ENCODE results near the gene MFAP1. TPM values are rescaled to one million over a fixed set of nuclear protein-coding genes. Genes with fewer than 3 reads are reported as not detected.
"Not testable (repeated sequence)": the region's sequence is repeated elsewhere in the genome, so short reads cannot be mapped to it uniquely, and the experiment has no call there.

The MFAP1 gene
- total RNA-seq, 1 donor from 2014 or later: 21.9 TPM

GRCh38 chr15:43825305-43825704 lies 815 bp upstream of the MFAP1 start:
- H3K27ac ChIP-seq (ENCODE audit: low read depth, low read length); H3K9ac ChIP-seq (ENCODE audit: low read depth in 1 of 3, low read length in 3 of 3); H3K4me3 ChIP-seq (ENCODE audit: low read length in 3 of 3); H3K27me3 ChIP-seq (ENCODE audit: control insufficient read depth in 3 of 3, insufficient read depth in 3 of 3, low read length in 3 of 3); H3K9me3 ChIP-seq (ENCODE audit: control insufficient read depth in 3 of 3, low read length in 3 of 3); H3K36me3 ChIP-seq (ENCODE audit: control insufficient read depth in 3 of 3, insufficient read depth in 3 of 3, low read length in 3 of 3): not testable (repeated sequence)
- H3K4me1 ChIP-seq (ENCODE audit: control insufficient read depth in 3 of 3, insufficient read depth in 3 of 3, low read length in 3 of 3): peaks cover 12 to 19% (median 12%) of the 10 kb centered on the region in 3 donors

GRCh38 chr15:43821505-43821904 lies 3.0 kb downstream of the MFAP1 start:
- Histone ChIP-seq H3K4me3 (ENCODE audit: low read length in 3 of 3) (no peak overlapping the region), H3K36me3 (ENCODE audit: control insufficient read depth in 3 of 3, insufficient read depth in 3 of 3, low read length in 3 of 3) (peaks cover 0 to 15% (median 0%) of the 10 kb centered on the region in 3 donors), H3K9ac (ENCODE audit: low read depth in 1 of 3, low read length in 3 of 3) (peak overlapping the region in 1 of 3 donors; percentile 43), H3K9me3 (ENCODE audit: control insufficient read depth in 3 of 3, low read length in 3 of 3) (no peaks in the 10 kb centered on the region), H3K27ac (ENCODE audit: low read depth, low read length) (no peak overlapping the region), H3K4me1 (ENCODE audit: control insufficient read depth in 3 of 3, insufficient read depth in 3 of 3, low read length in 3 of 3) (peaks cover 9 to 16% (median 10%) of the 10 kb centered on the region in 3 donors), H3K27me3 (ENCODE audit: control insufficient read depth in 3 of 3, insufficient read depth in 3 of 3, low read length in 3 of 3) (peaks cover 0 to 3% (median 0%) of the 10 kb centered on the region in 3 donors)

GRCh38 chr15:43815064-43815463 lies 9.4 kb downstream of the MFAP1 start:
- H3K27me3 ChIP-seq (ENCODE audit: control insufficient read depth in 3 of 3, insufficient read depth in 3 of 3, low read length in 3 of 3); H3K4me3 ChIP-seq (ENCODE audit: low read length in 3 of 3); H3K9me3 ChIP-seq (ENCODE audit: control insufficient read depth in 3 of 3, low read length in 3 of 3); H3K4me1 ChIP-seq (ENCODE audit: control insufficient read depth in 3 of 3, insufficient read depth in 3 of 3, low read length in 3 of 3); H3K27ac ChIP-seq (ENCODE audit: low read depth, low read length); H3K9ac ChIP-seq (ENCODE audit: low read depth in 1 of 3, low read length in 3 of 3): not testable (repeated sequence)
- peaks cover 35 to 56% (median 50%) of the 10 kb centered on the region in 3 donors for H3K36me3 ChIP-seq (ENCODE audit: control insufficient read depth in 3 of 3, insufficient read depth in 3 of 3, low read length in 3 of 3)

GRCh38 chr15:43808960-43809678 lies 15.4 kb downstream of the MFAP1 start:
- no peak overlapping the region for H3K27ac ChIP-seq (ENCODE audit: low read depth, low read length)
- peaks cover 54 to 88% (median 75%) of the 10 kb centered on the region in 3 donors for H3K36me3 ChIP-seq (ENCODE audit: control insufficient read depth in 3 of 3, insufficient read depth in 3 of 3, low read length in 3 of 3)

GRCh38 chr15:43808435-43808950 lies 16.0 kb downstream of the MFAP1 start:
- Histone ChIP-seq H3K4me1 (ENCODE audit: control insufficient read depth in 3 of 3, insufficient read depth in 3 of 3, low read length in 3 of 3) (no peaks in the 10 kb centered on the region), H3K27ac (ENCODE audit: low read depth, low read length) (no peak overlapping the region), H3K4me3 (ENCODE audit: low read length in 3 of 3) (no peak overlapping the region), H3K27me3 (ENCODE audit: control insufficient read depth in 3 of 3, insufficient read depth in 3 of 3, low read length in 3 of 3) (no peaks in the 10 kb centered on the region), H3K9me3 (ENCODE audit: control insufficient read depth in 3 of 3, low read length in 3 of 3) (no peaks in the 10 kb centered on the region), H3K9ac (ENCODE audit: low read depth in 1 of 3, low read length in 3 of 3) (no peak overlapping the region), H3K36me3 (ENCODE audit: control insufficient read depth in 3 of 3, insufficient read depth in 3 of 3, low read length in 3 of 3) (peaks cover 48 to 85% (median 69%) of the 10 kb centered on the region in 3 donors)

More at GRCh38 chr15:43808960-43809678, 15.4 kb downstream of the MFAP1 start:
- no peak overlapping the region for H3K9ac ChIP-seq (ENCODE audit: low read depth in 1 of 3, low read length in 3 of 3)
- no peaks in the 10 kb centered on the region for H3K27me3 ChIP-seq (ENCODE audit: control insufficient read depth in 3 of 3, insufficient read depth in 3 of 3, low read length in 3 of 3)
- H3K9me3 ChIP-seq (ENCODE audit: control insufficient read depth in 3 of 3, low read length in 3 of 3): no peaks in the 10 kb centered on the region
- no peak overlapping the region for H3K4me3 ChIP-seq (ENCODE audit: low read length in 3 of 3)
- H3K4me1 ChIP-seq (ENCODE audit: control insufficient read depth in 3 of 3, insufficient read depth in 3 of 3, low read length in 3 of 3): no peaks in the 10 kb centered on the region

GRCh38 chr15:43802676-43803075 lies 21.8 kb downstream of the MFAP1 start:
- H3K27ac ChIP-seq (ENCODE audit: low read depth, low read length): not testable (repeated sequence)

GRCh38 chr15:43800286-43801141 lies 24.0 kb downstream of the MFAP1 start, which contains the start of gene HYPK:
Gene HYPK, plus strand, starts transcription at chr15:43800599. Its CDS starts 24 bp downstream, at chr15:43800623.
- H3K4me1 ChIP-seq (ENCODE audit: control insufficient read depth in 3 of 3, insufficient read depth in 3 of 3, low read length in 3 of 3): peaks cover 36 to 47% (median 42%) of the 10 kb centered on the region in 3 donors
- H3K36me3 ChIP-seq (ENCODE audit: control insufficient read depth in 3 of 3, insufficient read depth in 3 of 3, low read length in 3 of 3): peaks cover 43 to 55% (median 53%) of the 10 kb centered on the region in 3 donors
- peak within 1 kb of the TSS; percentile 75 to 97 (median 92) for H3K9ac ChIP-seq (ENCODE audit: low read depth in 1 of 3, low read length in 3 of 3)
- H3K27me3 ChIP-seq (ENCODE audit: control insufficient read depth in 3 of 3, insufficient read depth in 3 of 3, low read length in 3 of 3): no peaks in the 10 kb centered on the region
- H3K9me3 ChIP-seq (ENCODE audit: control insufficient read depth in 3 of 3, low read length in 3 of 3): no peaks in the 10 kb centered on the region
- H3K27ac ChIP-seq (ENCODE audit: low read depth, low read length): peak within 1 kb of the TSS; percentile 90
- peak within 1 kb of the TSS; percentile 93 to 99 (median 98) for H3K4me3 ChIP-seq (ENCODE audit: low read length in 3 of 3)

More at GRCh38 chr15:43802676-43803075, 21.8 kb downstream of the MFAP1 start:
- H3K4me1 ChIP-seq (ENCODE audit: control insufficient read depth in 3 of 3, insufficient read depth in 3 of 3, low read length in 3 of 3): peaks cover 23 to 29% (median 26%) of the 10 kb centered on the region in 3 donors
- H3K9me3 ChIP-seq (ENCODE audit: control insufficient read depth in 3 of 3, low read length in 3 of 3); H3K4me3 ChIP-seq (ENCODE audit: low read length in 3 of 3); H3K27me3 ChIP-seq (ENCODE audit: control insufficient read depth in 3 of 3, insufficient read depth in 3 of 3, low read length in 3 of 3); H3K9ac ChIP-seq (ENCODE audit: low read depth in 1 of 3, low read length in 3 of 3): not testable (repeated sequence)
- peaks cover 36 to 55% (median 54%) of the 10 kb centered on the region in 3 donors for H3K36me3 ChIP-seq (ENCODE audit: control insufficient read depth in 3 of 3, insufficient read depth in 3 of 3, low read length in 3 of 3)

- Histone ChIP-seq H3K9ac (ENCODE audit: low read depth in 1 of 3, low read length in 3 of 3) (peak within 1 kb of the TSS; percentile 75 to 97 (median 92)), H3K27me3 (ENCODE audit: control insufficient read depth in 3 of 3, insufficient read depth in 3 of 3, low read length in 3 of 3) (no peaks in the 10 kb centered on the region), H3K27ac (ENCODE audit: low read depth, low read length) (peak within 1 kb of the TSS; percentile 90), H3K4me1 (ENCODE audit: control insufficient read depth in 3 of 3, insufficient read depth in 3 of 3, low read length in 3 of 3) (peaks cover 42 to 53% (median 48%) of the 10 kb centered on the region in 3 donors), H3K4me3 (ENCODE audit: low read length in 3 of 3) (peak within 1 kb of the TSS; percentile 93 to 99 (median 98)), H3K9me3 (ENCODE audit: control insufficient read depth in 3 of 3, low read length in 3 of 3) (no peaks in the 10 kb centered on the region), H3K36me3 (ENCODE audit: control insufficient read depth in 3 of 3, insufficient read depth in 3 of 3, low read length in 3 of 3) (peaks cover 44 to 57% (median 55%) of the 10 kb centered on the region in 3 donors)
Observed at GRCh38 chr15:43799945-43800285, 24.6 kb downstream of the MFAP1 start, which contains the start of gene SERINC4. Gene SERINC4, minus strand, starts transcription at chr15:43800220. Its CDS starts 234 bp downstream, at chr15:43799986.

- H3K27me3 ChIP-seq (ENCODE audit: control insufficient read depth in 3 of 3, insufficient read depth in 3 of 3, low read length in 3 of 3): no peaks in the 10 kb centered on the region
- H3K4me1 ChIP-seq (ENCODE audit: control insufficient read depth in 3 of 3, insufficient read depth in 3 of 3, low read length in 3 of 3): peaks cover 48 to 59% (median 53%) of the 10 kb centered on the region in 3 donors
Observed at GRCh38 chr15:43799209-43799944, 25.1 kb downstream of the MFAP1 start.

More at GRCh38 chr15:43799209-43799944, 25.1 kb downstream of the MFAP1 start:
- peak overlapping the region in 2 of 3 donors; percentile 75 to 97 for H3K9ac ChIP-seq (ENCODE audit: low read depth in 1 of 3, low read length in 3 of 3)
- H3K27ac ChIP-seq (ENCODE audit: low read depth, low read length): peak overlapping the region; percentile 90
- peaks cover 45 to 57% (median 55%) of the 10 kb centered on the region in 3 donors for H3K36me3 ChIP-seq (ENCODE audit: control insufficient read depth in 3 of 3, insufficient read depth in 3 of 3, low read length in 3 of 3)
- H3K9me3 ChIP-seq (ENCODE audit: control insufficient read depth in 3 of 3, low read length in 3 of 3): no peaks in the 10 kb centered on the region
- H3K4me3 ChIP-seq (ENCODE audit: low read length in 3 of 3): peak overlapping the region; percentile 93 to 99 (median 98)
